H9 (cell line): ENCODE measurements around the gene KCNG2. TPM values are rescaled to one million over a fixed set of nuclear protein-coding genes. Genes with fewer than 3 reads are reported as not detected.

Experiments
- DNase-seq: peaks from one replicate; pipeline ENCODE4 v3.0.0-alpha.2; 2017
- H2AFZ ChIP-seq: one replicate; pipeline ENCODE4 v1.6.1; 2013; ENCODE audit warnings: mild to moderate bottlenecking, low read length, control low read depth, moderate library complexity
- H2AK5ac ChIP-seq: 2 replicates; pipeline ENCODE4 v1.6.1; 2013; ENCODE audit warnings: low read length, control low read depth, mixed read lengths; ENCODE audit not compliant: insufficient read length
- H2BK120ac ChIP-seq: one replicate; pipeline ENCODE4 v1.6.1; 2013; ENCODE audit warnings: low read depth, mild to moderate bottlenecking, low read length, control low read depth, inconsistent platforms; ENCODE audit not compliant: poor library complexity, severe bottlenecking
- H2BK12ac ChIP-seq: 2 replicates; pipeline ENCODE4 v1.6.1; 2013; ENCODE audit warnings: low read length, control low read depth, mixed read lengths, low read depth; ENCODE audit not compliant: insufficient read length
- H2BK15ac ChIP-seq: 2 replicates; pipeline ENCODE4 v1.6.1; 2013; ENCODE audit warnings: low read depth, low read length, control low read depth
- H2BK20ac ChIP-seq: one replicate; pipeline ENCODE4 v1.6.1; 2013; ENCODE audit warnings: low read depth, mild to moderate bottlenecking, low read length, control low read depth, inconsistent platforms; ENCODE audit not compliant: poor library complexity, severe bottlenecking
- H2BK5ac ChIP-seq: 2 replicates; pipeline ENCODE4 v1.6.1; 2013; ENCODE audit warnings: low read length, control low read depth, mixed read lengths; ENCODE audit not compliant: insufficient read length
- H3K14ac ChIP-seq: 2 replicates; pipeline ENCODE4 v1.6.1; 2013; ENCODE audit warnings: low read length, control low read depth; ENCODE audit not compliant: insufficient read depth
- H3K18ac ChIP-seq: 2 replicates; pipeline ENCODE4 v1.6.1; 2013; ENCODE audit warnings: low read depth, mild to moderate bottlenecking, mixed read lengths, low read length, control low read depth; ENCODE audit not compliant: insufficient read length
- H3K23ac ChIP-seq: 2 replicates; pipeline ENCODE4 v1.6.1; 2013; ENCODE audit warnings: low read length, control low read depth, mixed read lengths, low read depth; ENCODE audit not compliant: insufficient read length
- H3K23me2 ChIP-seq: 2 replicates; pipeline ENCODE4 v1.6.1; 2013; ENCODE audit warnings: low read depth, mild to moderate bottlenecking, mixed read lengths, low read length, control low read depth; ENCODE audit not compliant: insufficient read length, poor library complexity, severe bottlenecking
- H3K27ac ChIP-seq: 2 replicates; pipeline ENCODE4 v1.5.1; 2013; ENCODE audit warnings: low read length, control low read depth, mixed read lengths, low read depth; ENCODE audit not compliant: insufficient read length
- H3K27me3 ChIP-seq: 2 replicates; pipeline ENCODE4 v1.6.1; 2013; ENCODE audit warnings: low read length, control low read depth, inconsistent platforms; ENCODE audit not compliant: insufficient read depth
- H3K4ac ChIP-seq: 2 replicates; pipeline ENCODE4 v1.6.1; 2013; ENCODE audit warnings: low read depth, mild to moderate bottlenecking, control low read depth, inconsistent platforms, low read length, moderate library complexity
- H3K4me1 ChIP-seq: 2 replicates; pipeline ENCODE4 v1.6.1; 2013; ENCODE audit warnings: low read length, control low read depth, inconsistent platforms; ENCODE audit not compliant: insufficient read depth
- H3K4me2 ChIP-seq: 2 replicates; pipeline ENCODE4 v1.6.1; 2013; ENCODE audit warnings: low read length, control low read depth, mixed read lengths; ENCODE audit not compliant: insufficient read length, insufficient read depth
- H3K56ac ChIP-seq: 2 replicates; pipeline ENCODE4 v1.6.1; 2013; ENCODE audit warnings: low read depth, mild to moderate bottlenecking, mixed read lengths, low read length, control low read depth; ENCODE audit not compliant: insufficient read length
- H3K79me1 ChIP-seq: 2 replicates; pipeline ENCODE4 v1.6.1; 2013; ENCODE audit warnings: low read depth, mild to moderate bottlenecking, moderate library complexity, low read length, control low read depth, inconsistent platforms; ENCODE audit not compliant: insufficient read depth, poor library complexity, severe bottlenecking
- H3K79me2 ChIP-seq: 2 replicates; pipeline ENCODE4 v1.6.1; 2013; ENCODE audit warnings: low read length, control low read depth, inconsistent platforms; ENCODE audit not compliant: insufficient read depth
- H3K9ac ChIP-seq: 2 replicates; pipeline ENCODE4 v1.6.1; 2013; ENCODE audit warnings: low read length, control low read depth, mixed read lengths; ENCODE audit not compliant: insufficient read length; ENCODE audit errors: extremely low read depth
- H3K9me3 ChIP-seq: one replicate; pipeline ENCODE4 v1.6.1; 2013; ENCODE audit warnings: low read depth, low read length, inconsistent platforms; ENCODE audit not compliant: control insufficient read depth
- H3T11ph ChIP-seq: one replicate; pipeline ENCODE4 v1.6.1; 2013; ENCODE audit warnings: mild to moderate bottlenecking, low read length, control low read depth, inconsistent platforms
- H4K20me1 ChIP-seq: one replicate; pipeline ENCODE4 v1.6.1; 2013; ENCODE audit not compliant: control insufficient read depth, insufficient read length, insufficient read depth
- H4K5ac ChIP-seq: 2 replicates; pipeline ENCODE4 v1.6.1; 2013; ENCODE audit warnings: low read depth, mild to moderate bottlenecking, mixed read lengths, low read length, control low read depth; ENCODE audit not compliant: insufficient read length
- H4K8ac ChIP-seq: replicated peaks from 2 replicates; pipeline ENCODE4 v1.6.1; 2013; ENCODE audit warnings: low read length, control low read depth, mixed read lengths, low read depth; ENCODE audit not compliant: insufficient read length
- H4K91ac ChIP-seq: 2 replicates; pipeline ENCODE4 v1.6.1; 2013; ENCODE audit warnings: low read depth, mild to moderate bottlenecking, moderate library complexity, mixed read lengths, low read length, control low read depth; ENCODE audit not compliant: insufficient read length
- H3K27ac Mint-ChIP-seq, 3 experiments: 2 replicates in 2 of 3; 3 replicates in 1 of 3; pipeline ENCODE4 v1.8.0; 2020 to 2021; ENCODE audit warnings: mixed read lengths in 3 of 3, mild to moderate bottlenecking in 1 of 3, moderate library complexity in 1 of 3
- H3K27me3 Mint-ChIP-seq: 2 replicates; pipeline ENCODE4 v1.8.0; 2021; ENCODE audit warnings: low read depth, mild to moderate bottlenecking, moderate library complexity, mixed read lengths
- H3K36me3 Mint-ChIP-seq, 3 experiments: 2 replicates in 2 of 3; 3 replicates in 1 of 3; pipeline ENCODE4 v1.8.0; 2020 to 2021; ENCODE audit warnings: low read depth in 3 of 3, mixed read lengths in 3 of 3; ENCODE audit not compliant: insufficient read depth in 1 of 3
- H3K4me1 Mint-ChIP-seq, 2 experiments: 2 replicates each; pipeline ENCODE4 v1.8.0; 2020; ENCODE audit warnings: mixed read lengths in 2 of 2
- H3K4me3 Mint-ChIP-seq, 2 experiments: 2 replicates in 1 of 2; 3 replicates in 1 of 2; pipeline ENCODE4 v1.8.0; 2020 to 2021; ENCODE audit warnings: mild to moderate bottlenecking in 2 of 2, mixed read lengths in 2 of 2, moderate library complexity in 1 of 2
- H3K9me3 Mint-ChIP-seq, 2 experiments: 2 replicates in 1 of 2; 3 replicates in 1 of 2; pipeline ENCODE4 v1.8.0; 2020; ENCODE audit warnings: mild to moderate bottlenecking in 2 of 2, mixed read lengths in 2 of 2, moderate library complexity in 1 of 2
- WGBS: extraction: QIAGEN DNeasy Blood & Tissue Kit; methylation state at CpG from one replicate; pipeline ENCODE4 v1.1.7; 2013; ENCODE audit warnings: missing lambda C conversion rate, low lambda C conversion rate, mixed read lengths; ENCODE audit not compliant: insufficient read length; ENCODE audit errors: extremely low coverage; 5-methylcytosine and 5-hydroxymethylcytosine counted together
- total RNA-seq: library from RNA; stranded (reverse); gene quantifications from 2 replicates; pipeline ENCODE4 v1.2.1, GENCODE V29; 2021
- TF ChIP-seq, protein P1 (sequence below): fragments of 200-600 bp; sonication (generic); conservative IDR thresholded peaks from 3 replicates; pipeline ENCODE4 v1.8.0; 2021; ENCODE audit warnings: antibody characterized with exemption, mild to moderate bottlenecking

Gene KCNG2
- total RNA-seq, 1 experiment from 2014 or later: 0.15 TPM

DNA sequence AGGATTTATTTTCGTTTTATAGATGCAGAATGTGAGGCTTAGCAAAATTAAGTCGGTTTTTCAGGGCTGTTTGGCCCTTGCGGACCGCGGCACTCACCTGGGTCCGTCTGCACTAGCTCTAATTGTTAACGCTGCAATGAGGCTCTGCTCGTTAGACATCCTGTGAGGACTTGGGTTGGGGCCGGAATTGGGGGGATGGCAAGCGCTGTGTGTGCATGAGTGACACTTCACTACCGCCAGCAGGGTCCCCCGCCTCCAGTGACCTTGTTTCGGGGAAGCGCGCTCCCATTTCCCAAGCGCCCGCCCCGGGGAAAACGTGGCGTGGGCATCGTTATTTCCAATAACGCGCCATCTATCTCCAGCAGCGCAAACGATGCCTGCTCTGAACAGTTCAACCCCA, 54.2 kb downstream of the KCNG2 start:
- no CpG with 5 or more reads among the region's 25 CpGs for WGBS

More for the DNA sequence above, 54.2 kb downstream of the KCNG2 start:
- Histone ChIP-seq H3K9me3 (no peaks in the 10 kb centered on the region), H3K23ac (no peak overlapping the region), H3K27me3 (no peaks in the 10 kb centered on the region), H4K8ac (no peak overlapping the region), H3K18ac (no peak overlapping the region), H2BK20ac (no peak overlapping the region), H2BK5ac (no peak overlapping the region), H3K4ac (no peak overlapping the region), H2BK12ac (no peak overlapping the region), H3K9ac (no peak overlapping the region), H3K4me2 (no peak overlapping the region), H3K56ac (no peak overlapping the region), H4K91ac (no peak overlapping the region), H2AFZ (no peak overlapping the region), H3K23me2 (no peaks in the 10 kb centered on the region), H3K4me1 (no peaks in the 10 kb centered on the region), H4K20me1 (no peaks in the 10 kb centered on the region), H3K14ac (no peak overlapping the region), H2BK15ac (no peak overlapping the region), H3T11ph (no peak overlapping the region), H4K5ac (no peak overlapping the region), H3K79me2 (no peaks in the 10 kb centered on the region), H3K79me1 (no peaks in the 10 kb centered on the region), H2AK5ac (no peak overlapping the region), H3K27ac (no peak overlapping the region), H2BK120ac (no peak overlapping the region)
- Mint-ChIP-seq H3K4me3 (no peak overlapping the region), H3K9me3 (no peaks in the 10 kb centered on the region), H3K27ac (no peak overlapping the region), H3K4me1 (peaks cover under 1% of the 10 kb centered on the region in 2 experiments; a peak in 3 of 4 replicates), H3K36me3 (no peaks in the 10 kb centered on the region), H3K27me3 (peaks cover 17% of the 10 kb centered on the region)
- TF ChIP-seq, protein P1, sequence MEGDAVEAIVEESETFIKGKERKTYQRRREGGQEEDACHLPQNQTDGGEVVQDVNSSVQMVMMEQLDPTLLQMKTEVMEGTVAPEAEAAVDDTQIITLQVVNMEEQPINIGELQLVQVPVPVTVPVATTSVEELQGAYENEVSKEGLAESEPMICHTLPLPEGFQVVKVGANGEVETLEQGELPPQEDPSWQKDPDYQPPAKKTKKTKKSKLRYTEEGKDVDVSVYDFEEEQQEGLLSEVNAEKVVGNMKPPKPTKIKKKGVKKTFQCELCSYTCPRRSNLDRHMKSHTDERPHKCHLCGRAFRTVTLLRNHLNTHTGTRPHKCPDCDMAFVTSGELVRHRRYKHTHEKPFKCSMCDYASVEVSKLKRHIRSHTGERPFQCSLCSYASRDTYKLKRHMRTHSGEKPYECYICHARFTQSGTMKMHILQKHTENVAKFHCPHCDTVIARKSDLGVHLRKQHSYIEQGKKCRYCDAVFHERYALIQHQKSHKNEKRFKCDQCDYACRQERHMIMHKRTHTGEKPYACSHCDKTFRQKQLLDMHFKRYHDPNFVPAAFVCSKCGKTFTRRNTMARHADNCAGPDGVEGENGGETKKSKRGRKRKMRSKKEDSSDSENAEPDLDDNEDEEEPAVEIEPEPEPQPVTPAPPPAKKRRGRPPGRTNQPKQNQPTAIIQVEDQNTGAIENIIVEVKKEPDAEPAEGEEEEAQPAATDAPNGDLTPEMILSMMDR: no peak
- no peak for DNase-seq
